Neuronal stem cell (in vitro differentiated cells): ENCODE data around the gene TCEANC2.

ENCODE experiments used
- DNase-seq: peaks from one replicate; pipeline ENCODE4 v3.0.0-alpha.2; 2013; ENCODE audit warnings: low spot score
- H2AFZ ChIP-seq: one replicate; pipeline ENCODE4 v1.6.1; 2013; ENCODE audit warnings: mild to moderate bottlenecking, low read length, inconsistent platforms
- H2AK5ac ChIP-seq: 2 replicates; pipeline ENCODE4 v1.6.1; 2013; ENCODE audit warnings: low read depth, mild to moderate bottlenecking, inconsistent platforms, low read length, moderate library complexity, mixed read lengths
- H2BK120ac ChIP-seq: 2 replicates; pipeline ENCODE4 v1.6.1; 2013; ENCODE audit warnings: low read depth, mild to moderate bottlenecking, inconsistent platforms, low read length, moderate library complexity, mixed read lengths
- H2BK12ac ChIP-seq: one replicate; pipeline ENCODE4 v1.6.1; 2013; ENCODE audit warnings: low read length, inconsistent platforms
- H2BK15ac ChIP-seq: 2 replicates; pipeline ENCODE4 v1.6.1; 2013; ENCODE audit warnings: mild to moderate bottlenecking, low read length, inconsistent platforms, mixed read lengths
- H2BK5ac ChIP-seq: one replicate; pipeline ENCODE4 v1.6.1; 2013; ENCODE audit warnings: inconsistent platforms, mild to moderate bottlenecking, low read length, moderate library complexity
- H3K14ac ChIP-seq: one replicate; pipeline ENCODE4 v1.6.1; 2013; ENCODE audit warnings: low read length, inconsistent platforms
- H3K18ac ChIP-seq: 2 replicates; pipeline ENCODE4 v1.6.1; 2013; ENCODE audit warnings: low read length, inconsistent platforms
- H3K23ac ChIP-seq: 2 replicates; pipeline ENCODE4 v1.6.1; 2013; ENCODE audit warnings: low read depth, mild to moderate bottlenecking, mixed read lengths, low read length, inconsistent platforms; ENCODE audit not compliant: poor library complexity
- H3K27ac ChIP-seq: replicated peaks from 3 replicates; pipeline ENCODE4 v1.5.1; 2013; ENCODE audit warnings: low read length, inconsistent platforms
- H3K27me3 ChIP-seq, 3 experiments: 2 replicates each; pipeline ENCODE4 v1.6.1; 2013; ENCODE audit warnings: low read length in 3 of 3, mild to moderate bottlenecking in 2 of 3, inconsistent platforms in 1 of 3, low read depth in 1 of 3, mixed read lengths in 1 of 3, moderate library complexity in 1 of 3; ENCODE audit not compliant: control insufficient read depth in 3 of 3, insufficient read depth in 3 of 3
- H3K36me3 ChIP-seq, 2 donors: replicated peaks in 1 of 2; 2 replicates each; pipeline ENCODE4 v1.6.1; 2013; ENCODE audit warnings: low read length in 2 of 2; ENCODE audit not compliant: control insufficient read depth in 2 of 2, insufficient read depth in 2 of 2
- H3K4ac ChIP-seq: 2 replicates; pipeline ENCODE4 v1.6.1; 2013; ENCODE audit warnings: inconsistent platforms, mild to moderate bottlenecking, low read length, moderate library complexity
- H3K4me1 ChIP-seq, 2 donors: 1 replicate in 1 of 2; 2 replicates in 1 of 2; pipeline ENCODE4 v1.6.1; 2013; ENCODE audit warnings: low read length in 2 of 2, low read depth in 1 of 2; ENCODE audit not compliant: control insufficient read depth in 2 of 2, insufficient read depth in 1 of 2
- H3K4me2 ChIP-seq: one replicate; pipeline ENCODE4 v1.6.1; 2013; ENCODE audit warnings: mild to moderate bottlenecking, low read length, inconsistent platforms; ENCODE audit not compliant: insufficient read depth, poor library complexity, severe bottlenecking
- H3K4me3 ChIP-seq, 2 donors: 2 replicates each; pipeline ENCODE4 v1.5.1; 2013; ENCODE audit warnings: low read length in 2 of 2, mild to moderate bottlenecking in 2 of 2, inconsistent platforms in 1 of 2, moderate library complexity in 1 of 2
- H3K79me1 ChIP-seq: one replicate; pipeline ENCODE4 v1.6.1; 2013; ENCODE audit warnings: low read depth, mild to moderate bottlenecking, inconsistent platforms, low read length, moderate library complexity
- H3K9ac ChIP-seq: one replicate; pipeline ENCODE4 v1.6.1; 2013; ENCODE audit warnings: mild to moderate bottlenecking, low read depth, low read length, inconsistent platforms; ENCODE audit not compliant: poor library complexity
- H3K9me3 ChIP-seq, 2 donors: replicated peaks in 1 of 2; 2 replicates each; pipeline versions ENCODE3 to v1.6.1; 2013; ENCODE audit warnings: low read length in 2 of 2, mild to moderate bottlenecking in 2 of 2, inconsistent platforms in 1 of 2, low read depth in 1 of 2, mixed read lengths in 1 of 2, moderate library complexity in 1 of 2; ENCODE audit not compliant: control insufficient read depth in 2 of 2, insufficient read depth in 1 of 2
- H4K8ac ChIP-seq: one replicate; pipeline ENCODE4 v1.6.1; 2013; ENCODE audit warnings: low read depth, mild to moderate bottlenecking, inconsistent platforms, low read length, moderate library complexity
- H4K91ac ChIP-seq: one replicate; pipeline ENCODE4 v1.6.1; 2013; ENCODE audit warnings: low read length, low read depth, mild to moderate bottlenecking, inconsistent platforms; ENCODE audit not compliant: poor library complexity
- WGBS, 2 donors: extraction: QIAGEN DNeasy Blood & Tissue Kit; methylation state at CpG; one replicate each; pipeline ENCODE4 v1.1.7; 2013; ENCODE audit warnings: missing lambda C conversion rate in 2 of 2, mixed read lengths in 1 of 2; ENCODE audit not compliant: insufficient read length in 2 of 2, insufficient replicate concordance in 1 of 2; ENCODE audit errors: extremely low coverage in 2 of 2; 5-methylcytosine and 5-hydroxymethylcytosine counted together

Gene TCEANC2

DNA sequence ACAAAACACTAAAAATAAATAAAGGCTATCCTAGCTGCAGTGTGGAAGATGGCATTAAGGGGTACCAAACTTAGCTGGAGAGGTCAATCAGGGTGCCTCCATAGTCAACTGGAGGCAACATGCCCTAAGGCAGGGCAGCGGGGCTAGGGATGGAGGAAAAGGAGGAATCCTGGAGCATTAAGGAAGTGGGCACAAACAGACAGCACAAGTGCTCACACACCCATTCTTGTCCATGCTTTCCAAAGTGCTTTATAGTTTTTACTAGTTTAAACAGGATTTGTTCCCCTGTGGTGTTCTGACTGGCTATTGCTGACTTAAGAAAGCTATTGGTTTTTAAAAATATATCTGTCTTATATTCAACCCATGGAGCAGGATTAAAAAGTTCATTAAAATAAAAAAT, 33.3 kb downstream of the TCEANC2 start:
- Histone ChIP-seq H3K4me2 (no peak overlapping the region), H3K9ac (no peak overlapping the region), H2AFZ (no peak overlapping the region), H2BK12ac (no peak overlapping the region), H3K4ac (no peak overlapping the region), H2BK5ac (no peak overlapping the region), H3K36me3 (peaks cover 0 to 7% of the 10 kb centered on the region in 2 donors), H3K79me1 (peaks cover 2% of the 10 kb centered on the region), H4K8ac (no peak overlapping the region), H2BK15ac (no peak overlapping the region), H3K14ac (no peak overlapping the region), H3K4me1 (no peaks in the 10 kb centered on the region), H2AK5ac (no peak overlapping the region), H3K23ac (peak overlapping the region; percentile 77), H3K27ac (no peak overlapping the region), H3K27me3 (no peaks in the 10 kb centered on the region), H4K91ac (no peak overlapping the region), H2BK120ac (no peak overlapping the region), H3K18ac (no peak overlapping the region), H3K4me3 (no peak overlapping the region), H3K9me3 (no peaks in the 10 kb centered on the region)
- DNase-seq, result no peak
- WGBS, 2 donors, result no CpG with 5 or more reads among the region's 1 CpG

DNA sequence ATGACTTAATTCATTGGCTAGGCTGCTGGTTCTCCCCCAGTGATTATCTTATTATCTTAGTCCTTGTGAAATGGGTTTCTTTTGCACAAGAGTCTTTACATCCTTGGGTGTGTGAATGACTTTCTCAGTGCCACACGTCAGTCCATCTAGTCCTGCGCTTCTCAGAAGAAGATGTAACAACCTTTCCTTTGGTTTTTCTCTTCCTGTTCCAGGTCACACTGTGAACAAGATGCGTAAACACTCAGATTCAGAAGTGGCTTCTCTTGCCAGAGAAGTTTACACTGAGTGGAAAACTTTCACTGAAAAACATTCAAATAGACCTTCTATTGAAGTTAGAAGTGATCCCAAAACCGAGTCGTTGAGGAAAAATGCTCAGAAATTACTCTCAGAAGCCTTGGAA, 35.0 kb downstream of the TCEANC2 start:
- H2BK120ac ChIP-seq, result no peak overlapping the region
- H3K9ac ChIP-seq, result no peak overlapping the region
- WGBS, 2 donors, result no CpG with 5 or more reads among the region's 5 CpGs
- no peak overlapping the region for H3K4me3 ChIP-seq
- no peak overlapping the region for H2AFZ ChIP-seq
- H2AK5ac ChIP-seq, result no peak overlapping the region
- H3K4ac ChIP-seq, result no peak overlapping the region
- no peak overlapping the region for H4K8ac ChIP-seq
- H3K36me3 ChIP-seq, result peaks cover 0 to 7% of the 10 kb centered on the region in 2 donors
- H2BK15ac ChIP-seq, result no peak overlapping the region
- H3K23ac ChIP-seq, result no peak overlapping the region
- no peak overlapping the region for H2BK12ac ChIP-seq
- no peak for DNase-seq
- H3K4me2 ChIP-seq, result no peak overlapping the region
- no peaks in the 10 kb centered on the region for H3K9me3 ChIP-seq
- H3K27ac ChIP-seq, result no peak overlapping the region
- H3K14ac ChIP-seq, result no peak overlapping the region
- no peak overlapping the region for H3K18ac ChIP-seq
- no peak overlapping the region for H2BK5ac ChIP-seq
- H3K4me1 ChIP-seq, result no peaks in the 10 kb centered on the region
- H3K79me1 ChIP-seq, result peaks cover 2% of the 10 kb centered on the region
- H3K27me3 ChIP-seq, result peaks cover 0 to 13% (median 0%) of the 10 kb centered on the region in 3 experiments
- no peak overlapping the region for H4K91ac ChIP-seq

DNA sequence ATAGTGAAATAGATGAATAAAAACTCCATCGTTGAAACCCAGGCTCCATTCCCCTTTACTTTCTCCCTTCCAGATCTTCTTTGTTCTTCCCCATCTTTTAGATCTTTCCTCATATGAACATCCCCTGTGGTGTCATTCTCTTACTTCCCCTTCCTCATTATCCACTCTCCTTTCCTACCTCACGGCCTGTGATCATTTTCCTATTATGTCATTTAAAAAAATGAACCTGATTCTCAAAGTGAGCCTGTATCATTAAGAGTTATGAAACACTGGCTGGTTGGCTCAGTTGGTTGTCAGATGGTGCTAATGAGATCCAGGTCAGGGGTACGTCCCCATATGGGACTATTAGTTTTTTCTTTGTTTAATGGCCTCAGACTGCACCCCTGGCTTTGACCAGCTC, 38.3 kb downstream of the TCEANC2 start:
- Histone ChIP-seq H3K79me1 (peaks cover 1% of the 10 kb centered on the region), H3K14ac (no peak overlapping the region)
- WGBS, 2 donors, result 100% methylated on average over 1 of the region's 3 CpGs; no CpG with 5 or more reads in 1 of the 2 donors

DNA sequence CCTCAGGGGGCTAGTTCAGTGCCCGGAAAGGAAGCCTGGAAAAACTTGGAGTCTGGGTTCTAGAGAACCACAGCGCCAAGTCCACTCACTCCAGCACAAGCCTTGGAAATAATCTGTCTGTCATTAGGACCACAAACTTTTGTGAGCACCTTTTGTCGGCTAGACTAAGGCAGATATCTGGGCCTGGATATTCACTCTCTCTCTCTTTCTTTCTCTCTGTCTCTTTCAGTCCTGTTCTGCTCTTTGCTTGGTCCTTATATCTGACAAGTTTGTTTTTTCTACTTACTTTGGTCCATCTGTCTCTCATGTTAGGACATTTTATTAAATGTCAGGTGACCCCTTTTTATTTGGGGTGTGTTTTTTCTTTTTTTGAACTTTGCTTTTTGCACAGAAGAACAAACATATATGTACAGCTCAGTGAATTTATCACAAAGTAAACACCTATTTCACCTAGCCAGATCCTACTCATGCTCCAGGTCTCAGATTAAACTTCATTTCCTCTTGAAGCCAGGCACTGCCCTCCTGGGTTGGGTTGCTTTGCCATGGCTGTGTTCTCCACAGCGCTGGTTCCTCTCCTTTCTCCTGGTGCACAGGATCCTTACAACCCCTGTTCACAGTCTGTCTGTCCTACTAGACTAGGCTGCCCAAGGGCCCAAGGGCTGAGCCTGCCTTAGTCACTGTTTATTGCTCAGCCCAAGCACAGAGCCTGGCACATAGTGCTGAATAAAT, 40.8 kb downstream of the TCEANC2 start:
- no peak overlapping the region for H2BK120ac ChIP-seq
- no peak overlapping the region for H4K91ac ChIP-seq
- no peak overlapping the region for H3K4me2 ChIP-seq
- no peak overlapping the region for H2AK5ac ChIP-seq
- H3K23ac ChIP-seq, result no peak overlapping the region
- WGBS, 2 donors, result no CpG with 5 or more reads among the region's 4 CpGs
- H2BK5ac ChIP-seq, result no peak overlapping the region
- no peak overlapping the region for H3K4me3 ChIP-seq
- DNase-seq, result no peak
- H3K9ac ChIP-seq, result no peak overlapping the region
- H3K14ac ChIP-seq, result no peak overlapping the region
- no peak overlapping the region for H3K18ac ChIP-seq
- no peak overlapping the region for H2BK15ac ChIP-seq
- H3K4ac ChIP-seq, result no peak overlapping the region
- H3K4me1 ChIP-seq, result peaks cover 0 to 2% of the 10 kb centered on the region in 2 donors
- H3K27ac ChIP-seq, result no peak overlapping the region
- H3K36me3 ChIP-seq, result peaks cover 0 to 20% of the 10 kb centered on the region in 2 donors
- H3K9me3 ChIP-seq, result no peaks in the 10 kb centered on the region
- H3K27me3 ChIP-seq, result peaks cover 0 to 16% (median 0%) of the 10 kb centered on the region in 3 experiments
- no peaks in the 10 kb centered on the region for H3K79me1 ChIP-seq
- no peak overlapping the region for H2BK12ac ChIP-seq
- H4K8ac ChIP-seq, result no peak overlapping the region
- no peak overlapping the region for H2AFZ ChIP-seq

More for the DNA sequence above, 38.3 kb downstream of the TCEANC2 start:
- Histone ChIP-seq H3K4ac (no peak overlapping the region), H2BK120ac (no peak overlapping the region), H3K18ac (no peak overlapping the region), H4K8ac (no peak overlapping the region), H4K91ac (no peak overlapping the region), H3K4me1 (peaks cover 0 to 2% of the 10 kb centered on the region in 2 donors), H3K9ac (no peak overlapping the region), H2AFZ (no peak overlapping the region), H2BK5ac (no peak overlapping the region), H2BK12ac (no peak overlapping the region), H3K27ac (no peak overlapping the region), H3K23ac (no peak overlapping the region), H3K4me3 (no peak overlapping the region), H3K9me3 (no peaks in the 10 kb centered on the region), H3K27me3 (peaks cover 0 to 16% (median 0%) of the 10 kb centered on the region in 3 experiments), H3K36me3 (peaks cover 0 to 11% of the 10 kb centered on the region in 2 donors), H2BK15ac (no peak overlapping the region), H3K4me2 (no peak overlapping the region), H2AK5ac (no peak overlapping the region)
- no peak for DNase-seq
